AG09309 (cell line): ENCODE results near the gene RRP15.

Experiments used
- DNase-seq: peaks from one replicate; pipeline ENCODE4 v3.0.0-alpha.2; 2010; ENCODE audit warnings: low read depth
- H3K4me3 ChIP-seq: 2 replicates; pipeline ENCODE4 v1.5.1; 2011; ENCODE audit warnings: mild to moderate bottlenecking, low read depth, low read length, moderate library complexity; ENCODE audit not compliant: control insufficient read depth
- CTCF ChIP-seq: IDR thresholded peaks from 2 replicates; pipeline ENCODE4 v1.5.1; 2011; ENCODE audit warnings: mild to moderate bottlenecking, low read depth, low read length, inconsistent platforms; ENCODE audit not compliant: insufficient read depth, control insufficient read depth; ENCODE audit errors: missing control alignments

Gene RRP15

GRCh38 chr1:218344814-218345672 is 60.0 kb downstream of the RRP15 start, which contains the start of gene TGFB2:
Gene TGFB2 (plus strand): TSS chr1:218345336. CDS start chr1:218346702, 1,366 bp downstream.
- TF ChIP-seq CTCF, result peak; percentile 18
- DNase-seq, result no peak
- H3K4me3 ChIP-seq, result peak within 1 kb of the TSS; percentile 79

- TF ChIP-seq CTCF, result no peak
- H3K4me3 ChIP-seq, result peak overlapping the region; percentile 79
- DNase-seq, result no peak
These were observed 60.7 kb downstream of the RRP15 start for GRCh38 chr1:218345673-218346390.

- peak overlapping the region; percentile 79 for H3K4me3 ChIP-seq
- TF ChIP-seq CTCF, result no peak
- no peak for DNase-seq
These were observed 61.5 kb downstream of the RRP15 start for GRCh38 chr1:218346391-218347204.

GRCh38 chr1:218347336-218347722 is 62.2 kb downstream of the RRP15 start:
- peak; percentile 12 for TF ChIP-seq CTCF
- no peak for DNase-seq
- H3K4me3 ChIP-seq, result peak overlapping the region; percentile 79

- H3K4me3 ChIP-seq, result peak overlapping the region; percentile 79
- no peak for DNase-seq
- no peak for TF ChIP-seq CTCF
These were observed 62.9 kb downstream of the RRP15 start for GRCh38 chr1:218347723-218348627.
